Measurements from ENCODE around the gene RRP7A.
A peak's percentile ranks its signal among the peaks of the same experiment; 100 is the strongest.
"Not testable (repeated sequence)": the region's sequence is repeated elsewhere in the genome, so short reads cannot be mapped to it uniquely, and the experiment has no call there.

RRP7A gene

GRCh38 chr22:42544686-42545085 lies 25.1 kb upstream of the RRP7A start:
- Histone ChIP-seq H3K27ac (ENCODE audit: low read depth, low read length) (no peak overlapping the region), H3K27me3 (ENCODE audit: low read length) (no peaks in the 10 kb centered on the region), H3K9me3 (ENCODE audit: insufficient read depth, low read length) (no peaks in the 10 kb centered on the region), H2AFZ (ENCODE audit: low read depth, low read length, severe bottlenecking) (no peak overlapping the region), H3K36me3 (ENCODE audit: low read length) (no peaks in the 10 kb centered on the region), H3K79me2 (ENCODE audit: insufficient read depth, low read length) (no peaks in the 10 kb centered on the region), H3K4me3 (ENCODE audit: insufficient read depth, low read length, poor library complexity, severe bottlenecking) (no peak overlapping the region), H4K20me1 (ENCODE audit: low read depth, low read length) (no peaks in the 10 kb centered on the region), H3K4me2 (ENCODE audit: low read depth, low read length, poor library complexity, severe bottlenecking) (no peak overlapping the region), H3K9me2 (replicated peaks; ENCODE audit: insufficient read depth, low read length) (no peaks in the 10 kb centered on the region), H3K9ac (ENCODE audit: low read length) (no peak overlapping the region), H3F3A (ENCODE audit: insufficient read depth) (no peaks in the 10 kb centered on the region; the same call in 1 of the 2 replicates)
- no peak for TF ChIP-seq CTCF (IDR thresholded peaks at IDR 0.05; ENCODE audit: insufficient read depth, low read length, poor library complexity, severe bottlenecking)
- no peak for TF ChIP-seq EZH2phosphoT487 (conservative IDR thresholded peaks at IDR 0.05; ENCODE audit: low read length)

- peak overlapping the region; percentile 11 for H2AFZ ChIP-seq (ENCODE audit: low read depth, low read length, severe bottlenecking)
- H3K9me2 ChIP-seq (replicated peaks; ENCODE audit: insufficient read depth, low read length); H3K27me3 ChIP-seq (ENCODE audit: low read length); H3K36me3 ChIP-seq (ENCODE audit: low read length); H3K9ac ChIP-seq (ENCODE audit: low read length); H4K20me1 ChIP-seq (ENCODE audit: low read depth, low read length); H3K79me2 ChIP-seq (ENCODE audit: insufficient read depth, low read length); H3K9me3 ChIP-seq (ENCODE audit: insufficient read depth, low read length); H3K4me2 ChIP-seq (ENCODE audit: low read depth, low read length, poor library complexity, severe bottlenecking); H3F3A ChIP-seq (ENCODE audit: insufficient read depth); H3K4me3 ChIP-seq (ENCODE audit: insufficient read depth, low read length, poor library complexity, severe bottlenecking); H3K27ac ChIP-seq (ENCODE audit: low read depth, low read length): not testable (repeated sequence)
Measured at GRCh38 chr22:42539236-42539771, 19.7 kb upstream of the RRP7A start.

- not testable (repeated sequence) for H3K27ac ChIP-seq (ENCODE audit: low read depth, low read length); H3K27me3 ChIP-seq (ENCODE audit: low read length); H3K36me3 ChIP-seq (ENCODE audit: low read length); H3K79me2 ChIP-seq (ENCODE audit: insufficient read depth, low read length); H4K20me1 ChIP-seq (ENCODE audit: low read depth, low read length); H3K4me3 ChIP-seq (ENCODE audit: insufficient read depth, low read length, poor library complexity, severe bottlenecking); H3K9ac ChIP-seq (ENCODE audit: low read length); H2AFZ ChIP-seq (ENCODE audit: low read depth, low read length, severe bottlenecking); H3F3A ChIP-seq (ENCODE audit: insufficient read depth); H3K9me2 ChIP-seq (replicated peaks; ENCODE audit: insufficient read depth, low read length); H3K9me3 ChIP-seq (ENCODE audit: insufficient read depth, low read length)
- peak overlapping the region; percentile 30 for H3K4me2 ChIP-seq (ENCODE audit: low read depth, low read length, poor library complexity, severe bottlenecking)
Measured at GRCh38 chr22:42537199-42537831, 17.7 kb upstream of the RRP7A start.

GRCh38 chr22:42536634-42537033 lies 17.0 kb upstream of the RRP7A start:
- not testable (repeated sequence) for H3K9me3 ChIP-seq (ENCODE audit: insufficient read depth, low read length); H2AFZ ChIP-seq (ENCODE audit: low read depth, low read length, severe bottlenecking); H3K36me3 ChIP-seq (ENCODE audit: low read length); H3K79me2 ChIP-seq (ENCODE audit: insufficient read depth, low read length); H3K27ac ChIP-seq (ENCODE audit: low read depth, low read length); H3K27me3 ChIP-seq (ENCODE audit: low read length); H3K9ac ChIP-seq (ENCODE audit: low read length); H3K4me3 ChIP-seq (ENCODE audit: insufficient read depth, low read length, poor library complexity, severe bottlenecking); H3F3A ChIP-seq (ENCODE audit: insufficient read depth); H4K20me1 ChIP-seq (ENCODE audit: low read depth, low read length); H3K9me2 ChIP-seq (replicated peaks; ENCODE audit: insufficient read depth, low read length)
- H3K4me2 ChIP-seq (ENCODE audit: low read depth, low read length, poor library complexity, severe bottlenecking): peak overlapping the region; percentile 30

GRCh38 chr22:42536166-42536565 lies 16.6 kb upstream of the RRP7A start:
- Histone ChIP-seq H3F3A (ENCODE audit: insufficient read depth) (peaks cover 10% of the 10 kb centered on the region), H3K4me2 (ENCODE audit: low read depth, low read length, poor library complexity, severe bottlenecking) (no peak overlapping the region), H3K79me2 (ENCODE audit: insufficient read depth, low read length) (no peaks in the 10 kb centered on the region), H3K36me3 (ENCODE audit: low read length) (no peaks in the 10 kb centered on the region), H3K27ac (ENCODE audit: low read depth, low read length) (no peak overlapping the region), H3K4me3 (ENCODE audit: insufficient read depth, low read length, poor library complexity, severe bottlenecking) (no peak overlapping the region), H3K9me3 (ENCODE audit: insufficient read depth, low read length) (no peaks in the 10 kb centered on the region), H4K20me1 (ENCODE audit: low read depth, low read length) (no peaks in the 10 kb centered on the region), H3K9ac (ENCODE audit: low read length) (no peak overlapping the region), H3K27me3 (ENCODE audit: low read length) (no peaks in the 10 kb centered on the region), H2AFZ (ENCODE audit: low read depth, low read length, severe bottlenecking) (no peak overlapping the region), H3K9me2 (replicated peaks; ENCODE audit: insufficient read depth, low read length) (no peaks in the 10 kb centered on the region)
- TF ChIP-seq EZH2phosphoT487 (conservative IDR thresholded peaks at IDR 0.05; ENCODE audit: low read length): no peak
- no peak for TF ChIP-seq CTCF (IDR thresholded peaks at IDR 0.05; ENCODE audit: insufficient read depth, low read length, poor library complexity, severe bottlenecking)

- not testable (repeated sequence) for H3K79me2 ChIP-seq (ENCODE audit: insufficient read depth, low read length); H3K4me2 ChIP-seq (ENCODE audit: low read depth, low read length, poor library complexity, severe bottlenecking)
- peaks cover 13% of the 10 kb centered on the region for H3F3A ChIP-seq (ENCODE audit: insufficient read depth)
Measured at GRCh38 chr22:42535082-42535731, 15.6 kb upstream of the RRP7A start.

More at GRCh38 chr22:42535082-42535731, 15.6 kb upstream of the RRP7A start:
- H3K36me3 ChIP-seq (ENCODE audit: low read length); H4K20me1 ChIP-seq (ENCODE audit: low read depth, low read length); H3K4me3 ChIP-seq (ENCODE audit: insufficient read depth, low read length, poor library complexity, severe bottlenecking); H3K27ac ChIP-seq (ENCODE audit: low read depth, low read length); H3K9me3 ChIP-seq (ENCODE audit: insufficient read depth, low read length); H3K27me3 ChIP-seq (ENCODE audit: low read length); H3K9me2 ChIP-seq (replicated peaks; ENCODE audit: insufficient read depth, low read length); H3K9ac ChIP-seq (ENCODE audit: low read length); H2AFZ ChIP-seq (ENCODE audit: low read depth, low read length, severe bottlenecking): not testable (repeated sequence)

Measured in SU-DHL-6 (cell line).